Kidney (tissue), 22 donors: ENCODE results near the gene KRT40. TPM values are rescaled to one million over a fixed set of nuclear protein-coding genes. Genes with fewer than 3 reads are reported as not detected.

Experiments used
- DNase-seq, 5 donors: peaks; one replicate each; pipeline ENCODE4 v3.0.0-alpha.2; 2013 to 2020
- FAIRE-seq: peaks from 2 replicates; lab custom pipeline; 2012; peaks lifted over from hg19 to GRCh38; lab: Jason Lieb, UNC
- H3K27ac ChIP-seq, 2 donors: one replicate each; pipeline ENCODE4 v1.7.0; 2013; ENCODE audit warnings: low read depth in 2 of 2, low read length in 2 of 2, inconsistent platforms in 1 of 2
- H3K27me3 ChIP-seq: one replicate; pipeline ENCODE4 v1.7.1; 2013; ENCODE audit warnings: low read length, inconsistent platforms; ENCODE audit not compliant: control insufficient read depth, insufficient read depth
- H3K36me3 ChIP-seq, 3 donors: one replicate each; pipeline versions ENCODE4 v1.7.0 to v1.7.1; 2013; ENCODE audit warnings: low read length in 3 of 3, control low read depth in 1 of 3, inconsistent platforms in 1 of 3; ENCODE audit not compliant: insufficient read depth in 3 of 3, control insufficient read depth in 2 of 3
- H3K4me1 ChIP-seq, 3 donors: one replicate each; pipeline versions ENCODE4 v1.7.0 to v1.7.1; 2013; ENCODE audit warnings: low read length in 3 of 3, inconsistent platforms in 1 of 3, low read depth in 1 of 3; ENCODE audit not compliant: control insufficient read depth in 2 of 3, insufficient read depth in 2 of 3
- H3K4me3 ChIP-seq, 3 donors: one replicate each; pipeline versions ENCODE4 v1.7.0 to v1.8.1; 2013; ENCODE audit warnings: low read length in 3 of 3, control low read depth in 1 of 3, inconsistent platforms in 1 of 3
- H3K9ac ChIP-seq, 3 donors: one replicate each; pipeline versions ENCODE4 v1.7.0 to v1.7.1; 2013; ENCODE audit warnings: low read length in 3 of 3, control low read depth in 1 of 3, inconsistent platforms in 1 of 3
- H3K9me3 ChIP-seq, 3 donors: one replicate each; pipeline versions ENCODE4 v1.7.0 to v1.7.1; 2013; ENCODE audit warnings: low read length in 3 of 3, control low read depth in 1 of 3, inconsistent platforms in 1 of 3; ENCODE audit not compliant: control insufficient read depth in 2 of 3, insufficient read depth in 1 of 3
- intact Hi-C: fragments of 100-400 bp; cut with DNase I; formaldehyde crosslinking; loops from one replicate; pipeline ENCODE4 v1.11.1; 2022
- long read RNA-seq, 10 donors: library from polyadenylated mRNA in 1 of 10; unstranded in 1 of 10; transcript quantifications; one replicate each; pipeline ENCODE4 v2.0.0 and lab custom pipeline, GENCODE V29; 2021 to 2026
- polyA plus RNA-seq: library from polyadenylated mRNA; stranded (reverse); fragments of 350-450 nt; fragmentation: Illumina TruSeq; extraction: RNeasy Lipid Tissue Mini Kit (QIAGEN cat#74804); gene quantifications from one replicate; pipeline ENCODE4 v1.2.3, GENCODE V29; 2014; ENCODE audit warnings: low read depth, low replicate concordance; ENCODE audit not compliant: insufficient read depth
- total RNA-seq: library from RNA; stranded (reverse); fragmentation: NEBNext Ultra II Directional; extraction: Animal tissue kit (Norgen Biotek cat#: 25700); gene quantifications from one replicate; pipeline ENCODE4 v1.2.1, GENCODE V29; 2021
- TF ChIP-seq, protein P1 (sequence below): IDR thresholded peaks from 3 replicates; pipeline ENCODE4 v1.5.1; 2012; ENCODE audit warnings: mild to moderate bottlenecking, moderate library complexity, borderline replicate concordance; ENCODE audit not compliant: insufficient read depth; ENCODE audit errors: extremely low read depth
- donor health status: control.
- donor health status: control.
- donor health status: control.
- donor health status: control.
- donor health status: control.
- donor health status: DM: yes; HTN: yes; CAD: no.
- donor health status: Normal renal cell carcinoma (clear cell type).

The KRT40 gene
- total RNA-seq = not detected
- not detected for polyA plus RNA-seq
- long read RNA-seq, donor 1 = 0 reads
- long read RNA-seq, donor 2 = 0 reads
- long read RNA-seq, donor 3 = 0 reads
- long read RNA-seq, donor 4 = 0 reads
- long read RNA-seq, donor 5 = 0 reads
- long read RNA-seq, donor 6 = 0 reads
- long read RNA-seq, donor 7 = 0 reads
- long read RNA-seq, donor 8 = 0 reads
- long read RNA-seq, donor 9 = 0 reads
- long read RNA-seq, donor 10 = 0 reads

DNA sequence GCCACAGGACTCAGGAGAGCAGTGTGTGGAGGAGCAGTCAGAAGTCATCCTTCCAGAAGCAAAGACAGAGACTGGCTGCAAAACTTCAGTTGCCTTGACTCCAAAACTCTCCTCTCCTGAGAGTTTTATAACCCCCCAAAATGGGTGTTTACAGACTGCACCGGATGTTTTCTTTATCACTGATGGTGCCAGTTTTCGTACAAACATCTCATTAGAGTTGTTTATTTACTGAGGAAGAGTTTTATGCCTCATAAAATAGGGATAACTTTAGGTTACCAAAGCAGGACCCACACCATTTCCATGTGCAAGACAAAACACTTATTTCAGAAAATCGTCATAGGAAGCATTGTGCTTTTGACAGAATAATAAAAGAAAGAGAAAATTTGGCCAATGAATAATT is at the start of gene KRT40:
TSS of gene KRT40 (minus strand) at position 101 of the 400 bp plus-strand sequence. CDS start at position 48, 53 bp downstream.
- H3K27me3 ChIP-seq = no peaks in the 10 kb centered on the region
- no peaks in the 10 kb centered on the region for H3K9me3 ChIP-seq
- FAIRE-seq (no peak), DNase-seq (no peak)
- no peak within 1 kb of the TSS for H3K9ac ChIP-seq
- intact Hi-C loops = no loop called here
- no peaks in the 10 kb centered on the region for H3K36me3 ChIP-seq
- TF ChIP-seq, protein P1, sequence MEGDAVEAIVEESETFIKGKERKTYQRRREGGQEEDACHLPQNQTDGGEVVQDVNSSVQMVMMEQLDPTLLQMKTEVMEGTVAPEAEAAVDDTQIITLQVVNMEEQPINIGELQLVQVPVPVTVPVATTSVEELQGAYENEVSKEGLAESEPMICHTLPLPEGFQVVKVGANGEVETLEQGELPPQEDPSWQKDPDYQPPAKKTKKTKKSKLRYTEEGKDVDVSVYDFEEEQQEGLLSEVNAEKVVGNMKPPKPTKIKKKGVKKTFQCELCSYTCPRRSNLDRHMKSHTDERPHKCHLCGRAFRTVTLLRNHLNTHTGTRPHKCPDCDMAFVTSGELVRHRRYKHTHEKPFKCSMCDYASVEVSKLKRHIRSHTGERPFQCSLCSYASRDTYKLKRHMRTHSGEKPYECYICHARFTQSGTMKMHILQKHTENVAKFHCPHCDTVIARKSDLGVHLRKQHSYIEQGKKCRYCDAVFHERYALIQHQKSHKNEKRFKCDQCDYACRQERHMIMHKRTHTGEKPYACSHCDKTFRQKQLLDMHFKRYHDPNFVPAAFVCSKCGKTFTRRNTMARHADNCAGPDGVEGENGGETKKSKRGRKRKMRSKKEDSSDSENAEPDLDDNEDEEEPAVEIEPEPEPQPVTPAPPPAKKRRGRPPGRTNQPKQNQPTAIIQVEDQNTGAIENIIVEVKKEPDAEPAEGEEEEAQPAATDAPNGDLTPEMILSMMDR = no peak
- H3K27ac ChIP-seq = no peak within 1 kb of the TSS
- H3K4me1 ChIP-seq = no peaks in the 10 kb centered on the region
- no peak within 1 kb of the TSS for H3K4me3 ChIP-seq

- no peaks in the 10 kb centered on the region for H3K9me3 ChIP-seq
- no peaks in the 10 kb centered on the region for H3K27me3 ChIP-seq
- DNase-seq (no peak), FAIRE-seq (no peak)
- H3K9ac ChIP-seq = no peak within 1 kb of the TSS
- H3K36me3 ChIP-seq = no peaks in the 10 kb centered on the region
- TF ChIP-seq, protein P1 = no peak
- H3K4me3 ChIP-seq = no peak within 1 kb of the TSS
- H3K4me1 ChIP-seq = no peaks in the 10 kb centered on the region
- intact Hi-C loops = no loop called here
- no peak within 1 kb of the TSS for H3K27ac ChIP-seq
Measured at GRCh38 chr17:41029633-41030245, 45.6 kb upstream of the KRT40 start, which contains the start of gene KRTAP1-4. KRTAP1-4 (minus strand) TSS chr17:41030195; CDS start chr17:41030078, 117 bp downstream.

GRCh38 chr17:41026715-41027471 is 42.8 kb upstream of the KRT40 start, which contains the start of gene KRTAP1-5:
KRTAP1-5 (minus strand) TSS chr17:41027208; CDS start chr17:41027155, 53 bp downstream.
- Histone ChIP-seq H3K4me1 (no peaks in the 10 kb centered on the region), H3K9me3 (no peaks in the 10 kb centered on the region), H3K27ac (no peak within 1 kb of the TSS), H3K27me3 (no peaks in the 10 kb centered on the region), H3K36me3 (no peaks in the 10 kb centered on the region), H3K4me3 (no peak within 1 kb of the TSS), H3K9ac (no peak within 1 kb of the TSS)
- TF ChIP-seq, protein P1 = no peak
- DNase-seq = no peak
- intact Hi-C loops = no loop called here
- no peak for FAIRE-seq
